ENCODE data around the gene APOBEC2. TPM values are rescaled to one million over a fixed set of nuclear protein-coding genes. Genes with fewer than 3 reads are reported as not detected.

APOBEC2 gene
- total and polyA plus RNA-seq, 2 donors (not counting 1 experiment from before 2014, with no cell fraction given) = not detected

- H3K9me3 Mint-ChIP-seq (ENCODE audit: insufficient read depth) = no peaks in the 10 kb centered on the region
- POLR2A ChIA-PET = no interaction called here
- no CpG with 5 or more reads among the region's 3 CpGs for WGBS (ENCODE audit: insufficient coverage)
- H3K4me3 ChIP-seq (ENCODE audit: control extremely low read depth in 1 of 5, extremely low read depth in 1 of 5, insufficient read depth in 1 of 5, low read depth in 2 of 5, low read length in 4 of 5) = no peak overlapping the region
- H3K4me3 Mint-ChIP-seq = no peak overlapping the region
- no peaks in the 10 kb centered on the region for H3K4me1 Mint-ChIP-seq
- ATAC-seq (ENCODE audit: low read depth) (no peak), DNase-seq (no peak)
- intact Hi-C loops (cut with micrococcal nuclease) = no loop called here
- H3K4me2 ChIP-seq (replicated peaks; ENCODE audit: low read depth, low read length, poor library complexity, severe bottlenecking) = no peak overlapping the region
- H2AFZ ChIP-seq (ENCODE audit: insufficient read depth, low read depth, low read length, poor library complexity, severe bottlenecking) = no peak overlapping the region
- H3K27me3 Mint-ChIP-seq = peaks cover 22% of the 10 kb centered on the region
- H3K27ac ChIP-seq (ENCODE audit: low read length in 2 of 2) = no peak overlapping the region
- H3K9me3 ChIP-seq (ENCODE audit: control extremely low read depth in 1 of 3, control insufficient read depth in 2 of 3, insufficient read depth in 1 of 3, low read length in 2 of 3) = no peaks in the 10 kb centered on the region
- no peak overlapping the region for H3K9ac ChIP-seq (ENCODE audit: low read length)
- H3K36me3 ChIP-seq (replicated peaks in 1 of 2; ENCODE audit: control extremely low read depth in 1 of 2, control insufficient read depth in 1 of 2, extremely low read depth in 1 of 2, insufficient read depth in 2 of 2, low read length in 1 of 2) = no peaks in the 10 kb centered on the region
- no peaks in the 10 kb centered on the region for H3K4me1 ChIP-seq (ENCODE audit: control insufficient read depth in 2 of 2, insufficient read depth in 2 of 2, low read length in 2 of 2)
- TF ChIP-seq EZH2 (IDR thresholded peaks at IDR 0.05; ENCODE audit: borderline replicate concordance, insufficient read depth, low read depth, low read length, poor library complexity, severe bottlenecking) (no peak), CTCF (IDR thresholded peaks at IDR 0.05) (no peak)
- H3K27me3 ChIP-seq (replicated peaks in 1 of 4; ENCODE audit: control extremely low read depth in 1 of 4, control insufficient read depth in 3 of 4, insufficient read depth in 4 of 4, low read length in 3 of 4) = peaks cover 0 to 15% (median 8%) of the 10 kb centered on the region in 4 experiments
- H3K79me2 ChIP-seq (ENCODE audit: control insufficient read depth, insufficient read depth, low read length) = no peaks in the 10 kb centered on the region
- CTCF ChIA-PET = interaction anchor here (0.6 to 4.6 kb wide), 8 partner anchors 8 to 673 kb away, joined by 3 to 35 read pairs (median 4); no protein-coding TSS in a partner anchor
- no peaks in the 10 kb centered on the region for H4K20me1 ChIP-seq (ENCODE audit: control insufficient read depth, insufficient read depth, low read length, poor library complexity, severe bottlenecking)
- H3K27ac Mint-ChIP-seq = no peak overlapping the region
These were observed 45.0 kb upstream of the APOBEC2 start for GRCh38 chr6:41008011-41008410.

- CTCF ChIA-PET = interaction anchor here (1.2 to 4.6 kb wide), 5 partner anchors 10 to 59 kb away, joined by 3 to 35 read pairs (median 4); no protein-coding TSS in a partner anchor
These were observed 43.3 kb upstream of the APOBEC2 start for GRCh38 chr6:41009669-41010068.

More at GRCh38 chr6:41009669-41010068, 43.3 kb upstream of the APOBEC2 start:
- intact Hi-C loops (cut with micrococcal nuclease) = no loop called here
- H3K36me3 ChIP-seq (replicated peaks in 1 of 2; ENCODE audit: control extremely low read depth in 1 of 2, control insufficient read depth in 1 of 2, extremely low read depth in 1 of 2, insufficient read depth in 2 of 2, low read length in 1 of 2) = no peaks in the 10 kb centered on the region
- no peak overlapping the region for H3K9ac ChIP-seq (ENCODE audit: low read length)
- H3K4me1 ChIP-seq (ENCODE audit: control insufficient read depth in 2 of 2, insufficient read depth in 2 of 2, low read length in 2 of 2) = no peaks in the 10 kb centered on the region
- no peak overlapping the region for H2AFZ ChIP-seq (ENCODE audit: insufficient read depth, low read depth, low read length, poor library complexity, severe bottlenecking)
- ATAC-seq (ENCODE audit: low read depth) = no peak
- peaks cover 0 to 4% (median 1%) of the 10 kb centered on the region in 4 experiments for H3K27me3 ChIP-seq (replicated peaks in 1 of 4; ENCODE audit: control extremely low read depth in 1 of 4, control insufficient read depth in 3 of 4, insufficient read depth in 4 of 4, low read length in 3 of 4)
- H4K20me1 ChIP-seq (ENCODE audit: control insufficient read depth, insufficient read depth, low read length, poor library complexity, severe bottlenecking) = no peaks in the 10 kb centered on the region
- peaks cover 9% of the 10 kb centered on the region for H3K27me3 Mint-ChIP-seq
- DNase-seq = no peak
- no peak overlapping the region for H3K4me2 ChIP-seq (replicated peaks; ENCODE audit: low read depth, low read length, poor library complexity, severe bottlenecking)
- POLR2A ChIA-PET = no interaction called here
- H3K9me3 Mint-ChIP-seq (ENCODE audit: insufficient read depth) = no peaks in the 10 kb centered on the region
- no peak overlapping the region for H3K27ac ChIP-seq (ENCODE audit: low read length in 2 of 2)
- H3K4me3 ChIP-seq (ENCODE audit: control extremely low read depth in 1 of 5, extremely low read depth in 1 of 5, insufficient read depth in 1 of 5, low read depth in 2 of 5, low read length in 4 of 5) = no peak overlapping the region
- WGBS (ENCODE audit: insufficient coverage) = no CpG with 5 or more reads among the region's 1 CpG
- no peaks in the 10 kb centered on the region for H3K79me2 ChIP-seq (ENCODE audit: control insufficient read depth, insufficient read depth, low read length)
- TF ChIP-seq EZH2 (IDR thresholded peaks at IDR 0.05; ENCODE audit: borderline replicate concordance, insufficient read depth, low read depth, low read length, poor library complexity, severe bottlenecking) (no peak), CTCF (IDR thresholded peaks at IDR 0.05) (no peak)
- no peak overlapping the region for H3K27ac Mint-ChIP-seq
- H3K9me3 ChIP-seq (ENCODE audit: control extremely low read depth in 1 of 3, control insufficient read depth in 2 of 3, insufficient read depth in 1 of 3, low read length in 2 of 3) = no peaks in the 10 kb centered on the region
- H3K4me3 Mint-ChIP-seq = no peak overlapping the region
- H3K4me1 Mint-ChIP-seq = no peaks in the 10 kb centered on the region
